NCI-H128 (cell line): ENCODE data around the gene CAPN12.

ENCODE experiments used
- DNase-seq: peaks from one replicate; lab custom pipeline; 2025; ENCODE audit not compliant: unreplicated experiment; lab: John Stamatoyannopoulos, UW

The CAPN12 gene

DNA sequence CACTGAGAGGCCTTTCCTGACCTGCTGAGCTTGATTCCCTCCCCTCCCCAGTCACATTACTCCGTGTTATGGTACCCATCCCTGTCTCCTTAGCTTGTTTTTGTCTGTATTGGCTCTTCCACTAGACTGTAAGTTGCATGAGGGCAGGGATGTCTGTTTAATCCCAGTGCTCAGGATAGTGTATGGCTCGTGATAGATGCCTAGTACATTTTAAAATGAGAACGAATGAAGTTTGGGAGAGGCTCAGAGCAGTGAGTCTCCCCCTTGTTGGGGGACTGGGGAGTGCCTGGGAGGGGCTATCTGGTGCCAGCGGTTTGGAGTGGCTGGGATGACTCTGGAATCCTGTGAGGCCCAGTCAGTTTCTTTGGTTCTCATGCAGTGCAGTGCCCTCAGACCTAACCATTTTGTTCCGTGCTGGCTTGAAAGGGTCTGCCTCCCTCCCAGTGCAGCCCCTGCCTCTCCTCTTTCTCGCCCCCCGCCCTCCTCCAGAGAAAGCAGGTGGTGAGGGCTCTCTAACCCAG, 61.3 kb downstream of the CAPN12 start:
- DNase-seq: no peak

DNA sequence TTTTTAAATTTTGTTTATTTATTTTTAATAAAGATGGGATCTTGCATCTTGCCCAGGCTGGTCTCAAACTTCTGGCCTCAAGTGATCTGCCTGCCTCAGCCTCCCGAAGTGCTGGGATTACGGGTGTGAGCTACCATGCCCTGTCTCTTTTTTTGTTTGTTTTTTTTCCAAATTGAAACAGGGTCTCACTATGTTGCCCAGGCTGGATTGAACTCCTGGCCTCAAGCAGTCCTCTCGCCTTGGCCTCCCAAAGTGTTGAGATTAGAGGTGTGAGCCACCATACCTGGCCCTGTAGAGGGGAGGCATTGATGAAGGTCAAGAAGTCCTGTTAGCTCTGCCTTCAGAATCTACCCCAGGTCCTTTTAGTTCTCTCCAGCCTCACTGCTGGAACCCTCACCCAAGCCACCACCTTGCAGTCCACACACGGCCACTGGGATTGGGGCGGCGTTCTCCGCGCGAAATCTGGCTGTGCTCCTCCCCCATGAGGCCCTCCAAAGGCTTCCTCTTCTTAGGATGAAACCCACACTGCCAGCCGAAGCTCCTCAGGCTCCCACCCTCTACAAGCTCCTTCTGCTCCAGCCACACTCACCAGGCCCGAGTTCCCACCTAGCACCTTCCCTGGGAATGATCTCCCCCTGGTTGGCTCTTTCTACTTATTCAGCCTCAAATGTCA, 61.9 kb downstream of the CAPN12 start:
- no peak for DNase-seq
